Stimulated activated CD4-positive, alpha-beta T cell treated with anti-CD3 and anti-CD28 coated beads, Interleukin-15, amount 100 ng/mL, for 1 hour (primary cell): ENCODE measurements around the gene HSPG2.

Experiments
- DNase-seq, 2 donors: peaks; one replicate each; pipeline ENCODE4 v3.0.0-alpha.2; 2020; ENCODE audit warnings: low read depth in 1 of 2, low spot score in 1 of 2

HSPG2 gene

DNA sequence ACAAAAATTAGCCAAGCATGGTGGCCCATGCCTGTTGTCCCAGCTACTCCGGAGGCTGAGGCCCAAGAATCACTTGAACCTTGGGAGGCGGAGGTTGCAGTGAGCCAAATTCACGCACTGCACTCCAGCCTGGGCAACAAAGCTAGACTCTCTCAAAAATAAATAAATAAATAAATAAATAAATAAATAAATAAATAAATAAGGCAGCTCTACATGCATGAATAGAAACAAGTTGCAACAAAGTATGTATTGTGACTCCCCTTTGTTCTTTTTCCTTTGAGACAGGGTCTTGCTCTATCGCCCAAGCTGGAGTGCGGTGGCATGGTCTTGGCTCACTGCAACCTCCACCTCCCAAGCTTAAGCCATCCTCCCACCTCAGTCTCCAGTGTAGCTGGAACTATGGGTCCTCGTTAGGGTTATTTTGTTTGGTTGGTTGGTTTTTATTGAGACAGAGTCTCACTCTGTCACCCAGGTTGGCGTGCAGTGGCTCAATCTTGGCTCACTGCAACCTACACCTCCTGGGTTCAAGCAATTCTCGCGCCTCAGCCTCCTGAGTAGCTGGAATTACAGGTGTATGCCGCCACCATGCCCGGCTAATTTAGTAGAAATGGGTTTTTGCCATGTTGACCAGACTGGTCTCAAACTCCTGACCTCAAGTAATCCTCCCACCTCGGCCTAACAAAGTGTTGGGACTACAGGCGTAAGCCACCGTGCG, 162.1 kb downstream of the HSPG2 start:
- no peak for DNase-seq

GRCh38 chr1:21773585-21773984, 163.5 kb downstream of the HSPG2 start:
- DNase-seq = no peak
